NB4 (cell line): ENCODE measurements around the gene HTRA3.

Experiments
- CTCF ChIP-seq: IDR thresholded peaks from one replicate; pipeline ENCODE4 v1.5.1; 2012; ENCODE audit warnings: low read depth, low read length
- MAX ChIP-seq: IDR thresholded peaks from 2 replicates; pipeline ENCODE4 v1.6.1; 2011; ENCODE audit warnings: low read depth, low read length

GRCh38 chr4:8276358-8277240 is 7.0 kb downstream of the HTRA3 start:
- TF ChIP-seq MAX, result no peak
- no peak for TF ChIP-seq CTCF
